ENCODE measurements around the gene NMRK1.

NMRK1 gene

GRCh38 chr9:75054368-75055001 lies 33.5 kb downstream of the NMRK1 start:
- no peak for DNase-seq

- no peak for DNase-seq
These were observed 34.1 kb downstream of the NMRK1 start for GRCh38 chr9:75053869-75054268.

- DNase-seq = no peak
These were observed 36.7 kb downstream of the NMRK1 start for GRCh38 chr9:75051285-75051684.

GRCh38 chr9:75047506-75047905 lies 40.4 kb downstream of the NMRK1 start:
- DNase-seq = no peak

- no peak for DNase-seq
These were observed 41.1 kb downstream of the NMRK1 start for GRCh38 chr9:75046725-75047345.

- no peak for DNase-seq
These were observed 46.9 kb downstream of the NMRK1 start for GRCh38 chr9:75041041-75041440.

GRCh38 chr9:75039801-75040200 lies 48.2 kb downstream of the NMRK1 start:
- DNase-seq = no peak

GRCh38 chr9:75039009-75039408 lies 48.9 kb downstream of the NMRK1 start:
- DNase-seq = no peak

- no peak for DNase-seq
These were observed 51.2 kb downstream of the NMRK1 start for GRCh38 chr9:75036793-75037192.

- no peak for DNase-seq
These were observed 54.0 kb downstream of the NMRK1 start for GRCh38 chr9:75033791-75034473.

- peak; percentile 82 for DNase-seq
These were observed 60.5 kb downstream of the NMRK1 start for GRCh38 chr9:75027187-75028107.

GRCh38 chr9:75023846-75024245 lies 64.1 kb downstream of the NMRK1 start:
- no peak for DNase-seq

- DNase-seq = no peak
These were observed 68.3 kb downstream of the NMRK1 start for GRCh38 chr9:75019654-75020053.

GRCh38 chr9:75019022-75019421 lies 68.9 kb downstream of the NMRK1 start:
- DNase-seq = no peak

- no peak for DNase-seq
These were observed 70.6 kb downstream of the NMRK1 start for GRCh38 chr9:75017378-75017777.

- no peak for DNase-seq
These were observed 74.2 kb downstream of the NMRK1 start for GRCh38 chr9:75013735-75014134.
